MM.1S (cell line): ENCODE data around the gene CLEC17A.

Source experiments
- CTCF ChIP-seq: fragments of 300-600 bp; sonication (generic); IDR thresholded peaks from 2 replicates; pipeline ENCODE4 v1.5.1; 2016; ENCODE audit warnings: antibody characterized with exemption, low read length, mixed read lengths
- EZH2phosphoT487 ChIP-seq: fragments of 300-600 bp; sonication (generic); IDR thresholded peaks from 2 replicates; pipeline ENCODE4 v1.6.1; 2018; ENCODE audit warnings: antibody characterized with exemption, low read length

GRCh38 chr19:14580623-14581237, 2.2 kb upstream of the CLEC17A start:
- no peak for TF ChIP-seq CTCF
- no peak for TF ChIP-seq EZH2phosphoT487
